Upper lobe of left lung (tissue), 6 donors: ENCODE results near the gene AMELX. TPM values are rescaled to one million over a fixed set of nuclear protein-coding genes. Genes with fewer than 3 reads are reported as not detected.

Source experiments
- ATAC-seq, 2 donors: fragments of 200-7000 bp; cut with Tn5 transposase; one replicate each; pipeline ENCODE4 v1.9.1; 2022; ENCODE audit warnings: mild to moderate bottlenecking in 2 of 2, moderate library complexity in 2 of 2; ENCODE audit not compliant: low FRiP score in 2 of 2
- DNase-seq, 2 donors: peaks; one replicate each; pipeline ENCODE4 v3.0.0-alpha.2; 2019 to 2020
- H3K27ac ChIP-seq, 4 donors: fragments of 200-600 bp; sonication (generic); one replicate each; pipeline ENCODE4 v1.5.1; 2016 to 2019
- H3K27me3 ChIP-seq, 4 donors: fragments of 200-600 bp; sonication (generic); one replicate each; pipeline ENCODE4 v1.5.1; 2017 to 2019
- H3K36me3 ChIP-seq, 4 donors: fragments of 200-600 bp; sonication (generic); one replicate each; pipeline ENCODE4 v1.5.1; 2016 to 2019
- H3K4me1 ChIP-seq, 4 donors: fragments of 200-600 bp; sonication (generic); one replicate each; pipeline ENCODE4 v1.5.1; 2018 to 2019
- H3K4me3 ChIP-seq, 4 donors: fragments of 200-600 bp; sonication (generic); one replicate each; pipeline ENCODE4 v1.5.1; 2017 to 2019; ENCODE audit warnings: mild to moderate bottlenecking in 2 of 4, moderate library complexity in 1 of 4
- H3K9me3 ChIP-seq, 4 donors: fragments of 200-600 bp; sonication (generic); one replicate each; pipeline ENCODE4 v1.5.1; 2018 to 2019
- CTCF ChIP-seq, 6 experiments: fragments of 450-650 bp in 4 of 6; fragments of 200-600 bp in 2 of 6; sonication (generic) in 2 of 6; IDR thresholded peaks; one replicate each; pipeline ENCODE4 v1.5.1; 2016 to 2019; ENCODE audit warnings: antibody characterized with exemption in 6 of 6
- EP300 ChIP-seq, 4 donors: sonication (generic); formaldehyde crosslinking; IDR thresholded peaks; one replicate each; pipeline ENCODE4 v1.5.1; 2017; ENCODE audit warnings: antibody characterized with exemption in 4 of 4, control low read depth in 2 of 4
- POLR2A ChIP-seq, 4 donors: fragments of 450-650 bp; IDR thresholded peaks; one replicate each; pipeline ENCODE4 v1.5.1; 2016 to 2017; ENCODE audit warnings: antibody characterized with exemption in 4 of 4, mild to moderate bottlenecking in 2 of 4
- POLR2AphosphoS5 ChIP-seq, 2 donors: sonication (generic); formaldehyde crosslinking; IDR thresholded peaks; one replicate each; pipeline ENCODE4 v1.5.1; 2017; ENCODE audit warnings: antibody characterized with exemption in 2 of 2
- WGBS, 2 donors: methylation state at CpG; one replicate each; pipeline ENCODE4 v1.1.5; 2017 to 2018; 5-methylcytosine and 5-hydroxymethylcytosine counted together
- total RNA-seq, 6 donors: library from RNA; depleted of rRNA in 4 of 6; stranded (reverse); fragments of >200 nt in 4 of 6; gene quantifications; one replicate each; pipeline versions ENCODE4 v1.1.0 to v1.2.1, GENCODE V29; 2016 to 2021
- donor health status: DM: no; HTN: no; CAD: no; lungs with moderate emphysema.
- donor health status: DM: no; HTN: yes; CAD: no; lungs with severe emphysema.

AMELX gene
- total RNA-seq, 6 donors from 2014 or later = not detected

- ATAC-seq (no peak), DNase-seq (no peak)
- Histone ChIP-seq H3K9me3 (no peaks in the 10 kb centered on the region), H3K4me3 (no peak overlapping the region), H3K27me3 (no peaks in the 10 kb centered on the region), H3K36me3 (no peaks in the 10 kb centered on the region), H3K4me1 (no peaks in the 10 kb centered on the region), H3K27ac (no peak overlapping the region)
- no peak for TF ChIP-seq POLR2A (IDR thresholded peaks at IDR 0.05)
- no peak for TF ChIP-seq CTCF (IDR thresholded peaks at IDR 0.05)
- no peak for TF ChIP-seq EP300 (IDR thresholded peaks at IDR 0.05)
- no peak for TF ChIP-seq POLR2AphosphoS5 (IDR thresholded peaks at IDR 0.05)
- 67 to 97% methylated on average over 2 of the region's 2 CpGs for WGBS, 2 donors
Measured at GRCh38 chrX:11331788-11332187, 38.6 kb downstream of the AMELX start.

GRCh38 chrX:11334165-11334564, 41.0 kb downstream of the AMELX start:
- no peaks in the 10 kb centered on the region for H3K9me3 ChIP-seq
- no peak overlapping the region for H3K4me3 ChIP-seq
- WGBS, 2 donors = 68 to 84% methylated on average over 2 of the region's 2 CpGs
- ATAC-seq (no peak), DNase-seq (no peak)
- H3K27ac ChIP-seq = no peak overlapping the region
- H3K36me3 ChIP-seq = no peaks in the 10 kb centered on the region
- H3K4me1 ChIP-seq = no peaks in the 10 kb centered on the region
- no peaks in the 10 kb centered on the region for H3K27me3 ChIP-seq
- TF ChIP-seq POLR2A (IDR thresholded peaks at IDR 0.05) (no peak), CTCF (IDR thresholded peaks at IDR 0.05) (no peak), EP300 (IDR thresholded peaks at IDR 0.05) (no peak), POLR2AphosphoS5 (IDR thresholded peaks at IDR 0.05) (no peak)

GRCh38 chrX:11336201-11336600, 43.0 kb downstream of the AMELX start:
- WGBS, 2 donors = 68 to 71% methylated on average over 2 of the region's 2 CpGs
- H3K4me3 ChIP-seq = no peak overlapping the region
- no peak for DNase-seq
- no peaks in the 10 kb centered on the region for H3K9me3 ChIP-seq
- TF ChIP-seq CTCF (IDR thresholded peaks at IDR 0.05) (no peak), POLR2A (IDR thresholded peaks at IDR 0.05) (no peak), EP300 (IDR thresholded peaks at IDR 0.05) (no peak), POLR2AphosphoS5 (IDR thresholded peaks at IDR 0.05) (no peak)
- no peaks in the 10 kb centered on the region for H3K4me1 ChIP-seq
- no peak for ATAC-seq
- no peaks in the 10 kb centered on the region for H3K36me3 ChIP-seq
- no peaks in the 10 kb centered on the region for H3K27me3 ChIP-seq
- no peak overlapping the region for H3K27ac ChIP-seq

GRCh38 chrX:11337292-11338009, 44.2 kb downstream of the AMELX start:
- no peaks in the 10 kb centered on the region for H3K27me3 ChIP-seq
- 58 to 94% methylated on average over 1 of the region's 1 CpG for WGBS, 2 donors
- TF ChIP-seq POLR2A (IDR thresholded peaks at IDR 0.05) = no peak
- no peak for TF ChIP-seq CTCF (IDR thresholded peaks at IDR 0.05)
- TF ChIP-seq EP300 (IDR thresholded peaks at IDR 0.05) = no peak
- no peak for TF ChIP-seq POLR2AphosphoS5 (IDR thresholded peaks at IDR 0.05)
- H3K4me1 ChIP-seq = no peaks in the 10 kb centered on the region
- H3K9me3 ChIP-seq = no peaks in the 10 kb centered on the region
- no peak overlapping the region for H3K27ac ChIP-seq
- DNase-seq (no peak), ATAC-seq (no peak)
- H3K36me3 ChIP-seq = no peaks in the 10 kb centered on the region
- H3K4me3 ChIP-seq = no peak overlapping the region
